MM.1S (cell line): ENCODE results near the gene MAN1C1.

Source experiments
- DNase-seq: peaks from one replicate; pipeline ENCODE4 v3.0.0-alpha.2; 2015
- H2AFZ ChIP-seq: fragments of 300-600 bp; sonication (generic); 2 replicates; pipeline ENCODE4 v1.6.0; 2016; ENCODE audit warnings: antibody characterized with exemption, low read length
- H3F3A ChIP-seq: fragments of 300-600 bp; sonication (generic); 2 replicates; pipeline ENCODE4 v1.6.1; 2016; ENCODE audit warnings: mild to moderate bottlenecking, antibody characterized with exemption, low read length, moderate library complexity, mixed read lengths; ENCODE audit not compliant: insufficient read depth
- H3K27ac ChIP-seq: fragments of 300-600 bp; sonication (generic); 2 replicates; pipeline ENCODE4 v1.5.1; 2016; ENCODE audit warnings: mild to moderate bottlenecking, low read length
- H3K27me3 ChIP-seq: fragments of 300-600 bp; sonication (generic); replicated peaks from 2 replicates; pipeline ENCODE4 v1.6.0; 2016; ENCODE audit warnings: low read length; ENCODE audit not compliant: insufficient read depth
- H3K36me3 ChIP-seq: fragments of 300-600 bp; sonication (generic); replicated peaks from 2 replicates; pipeline ENCODE4 v1.6.1; 2016; ENCODE audit warnings: mild to moderate bottlenecking, low read length, mixed read lengths; ENCODE audit not compliant: insufficient read depth
- H3K4me1 ChIP-seq: fragments of 300-600 bp; sonication (generic); 2 replicates; pipeline ENCODE4 v1.6.1; 2016; ENCODE audit warnings: low read length, mixed read lengths
- H3K4me2 ChIP-seq: fragments of 300-600 bp; sonication (generic); 2 replicates; pipeline ENCODE4 v1.6.0; 2016; ENCODE audit warnings: low read depth, low read length
- H3K4me3 ChIP-seq: fragments of 300-600 bp; sonication (generic); 2 replicates; pipeline ENCODE4 v1.5.1; 2016; ENCODE audit warnings: low read length, mixed read lengths
- H3K79me2 ChIP-seq: fragments of 300-600 bp; sonication (generic); 2 replicates; pipeline ENCODE4 v1.6.1; 2016; ENCODE audit warnings: mixed run types, low read length, mixed read lengths
- H3K9ac ChIP-seq: fragments of 300-600 bp; sonication (generic); 2 replicates; pipeline ENCODE4 v1.6.1; 2016; ENCODE audit warnings: low read length, mixed read lengths
- H3K9me2 ChIP-seq: fragments of 300-600 bp; sonication (generic); replicated peaks from 2 replicates; pipeline ENCODE4 v1.6.1; 2016; ENCODE audit warnings: mild to moderate bottlenecking, low read length, mixed read lengths; ENCODE audit not compliant: insufficient read depth
- H3K9me3 ChIP-seq: fragments of 300-600 bp; sonication (generic); replicated peaks from 2 replicates; pipeline ENCODE4 v1.6.1; 2016; ENCODE audit warnings: mild to moderate bottlenecking, low read length, mixed read lengths; ENCODE audit not compliant: insufficient read depth
- H4K20me1 ChIP-seq: fragments of 300-600 bp; sonication (generic); 2 replicates; pipeline ENCODE4 v1.6.1; 2016; ENCODE audit warnings: mild to moderate bottlenecking, low read length, moderate library complexity, mixed read lengths; ENCODE audit not compliant: insufficient read depth
- EZH2 ChIP-seq: fragments of 300-600 bp; sonication (generic); optimal IDR thresholded peaks from 2 replicates; pipeline ENCODE3; 2017; ENCODE audit warnings: low read depth, mild to moderate bottlenecking, antibody characterized with exemption, low read length, mixed read lengths
- EZH2phosphoT487 ChIP-seq: fragments of 300-600 bp; sonication (generic); IDR thresholded peaks from 2 replicates; pipeline ENCODE4 v1.6.1; 2018; ENCODE audit warnings: antibody characterized with exemption, low read length
- TF ChIP-seq, protein P1 (sequence below): fragments of 300-600 bp; sonication (generic); IDR thresholded peaks from 2 replicates; pipeline ENCODE4 v1.5.1; 2016; ENCODE audit warnings: antibody characterized with exemption, low read length, mixed read lengths

Gene MAN1C1

DNA sequence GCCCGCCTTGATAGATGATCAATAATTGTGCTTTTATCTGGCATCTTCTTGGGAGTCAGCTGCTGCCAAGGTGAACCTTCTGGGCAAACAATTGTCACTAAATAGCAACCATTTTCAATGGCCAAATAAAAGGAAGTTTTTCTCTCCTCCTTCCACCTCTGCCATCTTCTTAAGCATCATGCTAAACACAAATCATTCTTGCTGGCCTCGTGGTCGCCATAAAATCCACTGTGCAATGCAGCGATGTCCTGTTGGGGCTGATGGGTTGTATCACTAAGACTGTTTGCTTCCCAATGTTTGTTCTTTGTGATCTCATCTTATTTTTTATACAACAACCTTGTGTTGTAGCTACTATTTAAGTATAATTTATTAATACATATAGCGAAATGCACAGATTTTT lies 8.0 kb downstream of the MAN1C1 start:
- peaks cover 62% of the 10 kb centered on the region for H3K79me2 ChIP-seq

GRCh38 chr1:25626018-25626417 lies 9.4 kb downstream of the MAN1C1 start:
- TF ChIP-seq EZH2phosphoT487, result no peak
- no peak overlapping the region for H2AFZ ChIP-seq
- no peak overlapping the region for H3K9ac ChIP-seq
- H3K9me3 ChIP-seq, result no peaks in the 10 kb centered on the region
- no peaks in the 10 kb centered on the region for H3K9me2 ChIP-seq
- no peak overlapping the region for H3K4me2 ChIP-seq
- DNase-seq, result no peak
- H3K79me2 ChIP-seq, result peaks cover 69% of the 10 kb centered on the region
- H4K20me1 ChIP-seq, result no peaks in the 10 kb centered on the region
- H3F3A ChIP-seq, result no peaks in the 10 kb centered on the region; the same call in 1 of the 2 replicates
- no peaks in the 10 kb centered on the region for H3K27me3 ChIP-seq
- no peak overlapping the region for H3K27ac ChIP-seq
- H3K4me1 ChIP-seq, result peaks cover 40% of the 10 kb centered on the region
- H3K4me3 ChIP-seq, result no peak overlapping the region
- no peaks in the 10 kb centered on the region for H3K36me3 ChIP-seq

More for the DNA sequence above, 8.0 kb downstream of the MAN1C1 start:
- H3F3A ChIP-seq, result peaks cover 10% of the 10 kb centered on the region
- H3K4me3 ChIP-seq, result no peak overlapping the region
- no peak overlapping the region for H3K4me2 ChIP-seq
- H4K20me1 ChIP-seq, result no peaks in the 10 kb centered on the region
- TF ChIP-seq EZH2 (no peak), EZH2phosphoT487 (no peak)
- TF ChIP-seq, protein P1, sequence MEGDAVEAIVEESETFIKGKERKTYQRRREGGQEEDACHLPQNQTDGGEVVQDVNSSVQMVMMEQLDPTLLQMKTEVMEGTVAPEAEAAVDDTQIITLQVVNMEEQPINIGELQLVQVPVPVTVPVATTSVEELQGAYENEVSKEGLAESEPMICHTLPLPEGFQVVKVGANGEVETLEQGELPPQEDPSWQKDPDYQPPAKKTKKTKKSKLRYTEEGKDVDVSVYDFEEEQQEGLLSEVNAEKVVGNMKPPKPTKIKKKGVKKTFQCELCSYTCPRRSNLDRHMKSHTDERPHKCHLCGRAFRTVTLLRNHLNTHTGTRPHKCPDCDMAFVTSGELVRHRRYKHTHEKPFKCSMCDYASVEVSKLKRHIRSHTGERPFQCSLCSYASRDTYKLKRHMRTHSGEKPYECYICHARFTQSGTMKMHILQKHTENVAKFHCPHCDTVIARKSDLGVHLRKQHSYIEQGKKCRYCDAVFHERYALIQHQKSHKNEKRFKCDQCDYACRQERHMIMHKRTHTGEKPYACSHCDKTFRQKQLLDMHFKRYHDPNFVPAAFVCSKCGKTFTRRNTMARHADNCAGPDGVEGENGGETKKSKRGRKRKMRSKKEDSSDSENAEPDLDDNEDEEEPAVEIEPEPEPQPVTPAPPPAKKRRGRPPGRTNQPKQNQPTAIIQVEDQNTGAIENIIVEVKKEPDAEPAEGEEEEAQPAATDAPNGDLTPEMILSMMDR, result no peak
- H3K9ac ChIP-seq, result no peak overlapping the region
- H3K36me3 ChIP-seq, result no peaks in the 10 kb centered on the region
- H3K9me2 ChIP-seq, result no peaks in the 10 kb centered on the region
- no peak for DNase-seq
- peaks cover 47% of the 10 kb centered on the region for H3K4me1 ChIP-seq
- H3K27me3 ChIP-seq, result no peaks in the 10 kb centered on the region
- H3K27ac ChIP-seq, result no peak overlapping the region
- no peaks in the 10 kb centered on the region for H3K9me3 ChIP-seq
- no peak overlapping the region for H2AFZ ChIP-seq

GRCh38 chr1:25628741-25629421 lies 12.3 kb downstream of the MAN1C1 start:
- Histone ChIP-seq H3K4me1 (peaks cover 20% of the 10 kb centered on the region), H2AFZ (no peak overlapping the region), H3K4me3 (no peak overlapping the region), H3K27ac (no peak overlapping the region), H3K27me3 (no peaks in the 10 kb centered on the region), H3K4me2 (0 out of 2 replicates have a peak overlapping the region, but pooled peaks have one; percentile 0), H3K36me3 (no peaks in the 10 kb centered on the region), H3F3A (no peaks in the 10 kb centered on the region), H4K20me1 (no peaks in the 10 kb centered on the region), H3K9me3 (no peaks in the 10 kb centered on the region), H3K9ac (no peak overlapping the region), H3K79me2 (peaks cover 67% of the 10 kb centered on the region), H3K9me2 (no peaks in the 10 kb centered on the region)
- peak; percentile 16 for DNase-seq
- no peak for TF ChIP-seq EZH2phosphoT487
- TF ChIP-seq, protein P1, result no peak
- TF ChIP-seq EZH2, result no peak

GRCh38 chr1:25629836-25630235 lies 13.2 kb downstream of the MAN1C1 start:
- Histone ChIP-seq H3K27me3 (no peaks in the 10 kb centered on the region), H3K9me3 (no peaks in the 10 kb centered on the region), H2AFZ (no peak overlapping the region), H3F3A (no peaks in the 10 kb centered on the region), H3K27ac (no peak overlapping the region), H3K79me2 (peaks cover 69% of the 10 kb centered on the region), H3K4me3 (no peak overlapping the region), H4K20me1 (no peaks in the 10 kb centered on the region), H3K9ac (no peak overlapping the region), H3K4me2 (peak overlapping the region; percentile 7; the same call in 1 of the 2 replicates), H3K4me1 (peaks cover 16% of the 10 kb centered on the region), H3K36me3 (no peaks in the 10 kb centered on the region), H3K9me2 (no peaks in the 10 kb centered on the region)
- TF ChIP-seq, protein P1, result no peak
- TF ChIP-seq EZH2phosphoT487 (no peak), EZH2 (no peak)
- DNase-seq, result no peak
